Activated CD4-positive, alpha-beta T cell treated with anti-CD3 and anti-CD28 coated beads, Interleukin-2, amount 10 ng/mL, durations not matched to agents 24 days and 14 days (primary cell): Measurements from ENCODE around the gene STUM. TPM values are rescaled to one million over a fixed set of nuclear protein-coding genes. Genes with fewer than 3 reads are reported as not detected.

Experiments used
- DNase-seq: peaks from one replicate; pipeline ENCODE4 v3.0.0; 2022
- H3K27ac Mint-ChIP-seq: one replicate; pipeline ENCODE4 v1.8.0; 2022; ENCODE audit warnings: mild to moderate bottlenecking, mixed read lengths
- H3K27me3 Mint-ChIP-seq: one replicate; pipeline ENCODE4 v1.8.0; 2022; ENCODE audit warnings: mixed read lengths
- H3K36me3 Mint-ChIP-seq: one replicate; pipeline ENCODE4 v1.8.0; 2022; ENCODE audit warnings: low read depth, mild to moderate bottlenecking, mixed read lengths
- H3K4me1 Mint-ChIP-seq: one replicate; pipeline ENCODE4 v1.8.0; 2021; ENCODE audit warnings: mixed read lengths
- H3K4me3 Mint-ChIP-seq: one replicate; pipeline ENCODE4 v1.8.0; 2022; ENCODE audit warnings: mild to moderate bottlenecking, moderate library complexity, mixed read lengths
- H3K9me3 Mint-ChIP-seq: one replicate; pipeline ENCODE4 v1.8.0; 2021; ENCODE audit warnings: mixed read lengths
- intact Hi-C: fragments of 100-400 bp; cut with micrococcal nuclease; formaldehyde crosslinking; loops from one replicate; pipeline ENCODE4 v1.15.1; 2023
- total RNA-seq: library from RNA; stranded (reverse); gene quantifications from 2 replicates; pipeline ENCODE4 v1.2.3, GENCODE V29; 2022

Gene STUM
- total RNA-seq, 1 donor from 2014 or later = not detected

DNA sequence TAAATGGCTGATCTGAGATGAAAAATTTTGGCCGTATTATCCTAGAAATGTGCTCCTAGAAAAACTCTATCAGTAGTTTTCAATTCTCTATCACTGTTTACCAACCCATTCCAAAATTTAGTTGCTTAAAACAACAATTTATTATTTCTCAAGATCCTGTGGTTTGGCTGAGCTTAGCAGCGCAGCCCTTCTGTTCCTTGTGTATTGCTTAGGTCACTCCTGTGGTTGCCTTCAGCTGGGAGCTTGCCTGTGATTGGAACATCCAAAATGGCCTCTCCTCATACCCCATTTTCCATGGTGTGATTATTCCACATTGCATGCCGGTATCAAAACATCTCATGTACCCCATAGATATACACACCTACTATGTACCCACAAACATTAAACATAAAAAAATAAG is 22.8 kb upstream of the STUM start:
- H3K4me3 Mint-ChIP-seq = no peak overlapping the region
- no peaks in the 10 kb centered on the region for H3K36me3 Mint-ChIP-seq
- H3K4me1 Mint-ChIP-seq = no peaks in the 10 kb centered on the region
- intact Hi-C loops = no loop called here
- DNase-seq = no peak
- H3K27ac Mint-ChIP-seq = no peak overlapping the region
- peaks cover 9% of the 10 kb centered on the region for H3K27me3 Mint-ChIP-seq
- no peaks in the 10 kb centered on the region for H3K9me3 Mint-ChIP-seq

DNA sequence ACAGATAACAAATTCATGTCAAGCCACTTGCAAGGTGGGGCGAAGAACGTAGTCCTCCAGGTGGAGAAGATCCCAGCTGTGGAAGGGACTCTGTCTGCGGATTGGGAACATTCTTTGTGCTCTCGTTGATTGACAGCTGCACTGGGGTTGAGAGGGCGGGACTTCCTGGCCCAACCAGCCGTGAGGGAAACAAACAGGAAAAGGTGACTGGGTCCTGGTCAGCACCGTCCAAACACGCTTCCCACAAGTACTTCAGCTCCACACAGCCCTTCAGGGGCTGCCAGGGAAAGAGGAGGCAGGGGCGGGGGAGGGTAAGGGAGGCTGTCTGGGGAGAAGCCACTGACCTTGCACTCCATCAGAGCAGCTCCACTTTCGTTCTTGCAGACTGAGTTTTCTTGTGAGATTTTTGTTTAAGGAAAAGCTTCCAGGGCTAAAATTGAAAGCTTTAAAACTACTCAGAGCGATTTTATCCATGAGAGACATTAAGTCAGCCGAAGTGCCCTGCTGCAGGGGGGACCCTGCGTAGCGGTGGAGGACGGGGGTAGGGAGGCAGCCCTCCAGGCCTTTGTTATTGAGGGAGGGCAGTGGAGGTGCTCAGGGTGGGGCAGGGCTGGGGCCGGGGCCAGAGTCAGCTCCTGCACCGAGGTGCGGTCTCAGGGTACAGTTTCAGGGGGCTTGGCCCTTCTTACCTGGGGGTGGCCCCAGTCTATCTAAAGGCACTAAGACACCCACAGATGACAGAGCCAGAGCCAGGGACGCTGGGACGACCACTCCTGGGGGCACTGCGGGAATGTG is 21.6 kb upstream of the STUM start:
- intact Hi-C loops = no loop called here
- Mint-ChIP-seq H3K9me3 (no peaks in the 10 kb centered on the region), H3K27ac (no peak overlapping the region), H3K36me3 (no peaks in the 10 kb centered on the region), H3K4me3 (no peak overlapping the region), H3K4me1 (no peaks in the 10 kb centered on the region), H3K27me3 (peaks cover 15% of the 10 kb centered on the region)
- no peak for DNase-seq

DNA sequence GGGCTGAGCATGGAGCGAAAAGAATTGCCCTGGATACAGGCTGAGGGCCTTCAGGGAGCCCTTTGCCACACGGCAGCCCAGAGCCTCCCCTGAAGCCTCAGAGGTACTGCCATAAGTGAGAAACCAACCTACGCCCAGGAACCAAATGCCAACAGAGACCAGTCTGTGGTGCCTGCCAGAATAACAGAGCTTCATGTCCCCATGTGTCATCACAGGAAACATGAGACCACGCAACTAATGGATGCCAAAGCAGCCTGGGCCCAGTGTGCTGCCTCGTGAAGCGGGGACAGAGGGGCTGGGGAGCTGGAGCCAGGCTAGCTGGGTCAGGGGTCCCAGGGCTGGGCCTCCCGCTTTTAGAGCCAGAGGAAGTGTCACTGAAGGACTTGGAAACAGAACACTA is 18.7 kb upstream of the STUM start:
- DNase-seq = no peak
- Mint-ChIP-seq H3K27me3 (peaks cover 7% of the 10 kb centered on the region), H3K4me3 (no peak overlapping the region), H3K27ac (no peak overlapping the region), H3K9me3 (no peaks in the 10 kb centered on the region), H3K4me1 (no peaks in the 10 kb centered on the region), H3K36me3 (no peaks in the 10 kb centered on the region)
- intact Hi-C loops = no loop called here

- no peak for DNase-seq
- Mint-ChIP-seq H3K4me1 (no peaks in the 10 kb centered on the region), H3K27ac (no peak overlapping the region), H3K4me3 (no peak overlapping the region), H3K36me3 (no peaks in the 10 kb centered on the region), H3K27me3 (peaks cover 5% of the 10 kb centered on the region), H3K9me3 (no peaks in the 10 kb centered on the region)
- intact Hi-C loops = no loop called here
Observed at GRCh38 chr1:226530591-226530990, 18.0 kb upstream of the STUM start.

GRCh38 chr1:226531360-226532093 is 17.0 kb upstream of the STUM start:
- no peak for DNase-seq
- Mint-ChIP-seq H3K4me3 (no peak overlapping the region), H3K4me1 (no peaks in the 10 kb centered on the region), H3K27ac (no peak overlapping the region), H3K27me3 (peaks cover 5% of the 10 kb centered on the region), H3K9me3 (no peaks in the 10 kb centered on the region), H3K36me3 (no peaks in the 10 kb centered on the region)
- intact Hi-C loops = no loop called here

GRCh38 chr1:226532553-226532952 is 16.0 kb upstream of the STUM start:
- Mint-ChIP-seq H3K27ac (no peak overlapping the region), H3K9me3 (no peaks in the 10 kb centered on the region), H3K27me3 (peaks cover 5% of the 10 kb centered on the region), H3K36me3 (no peaks in the 10 kb centered on the region), H3K4me3 (no peak overlapping the region), H3K4me1 (no peaks in the 10 kb centered on the region)
- intact Hi-C loops = no loop called here
- DNase-seq = no peak

- H3K27ac Mint-ChIP-seq = no peak overlapping the region
- H3K4me1 Mint-ChIP-seq = no peaks in the 10 kb centered on the region
- H3K4me3 Mint-ChIP-seq = no peak overlapping the region
- intact Hi-C loops = no loop called here
- H3K36me3 Mint-ChIP-seq = no peaks in the 10 kb centered on the region
- H3K27me3 Mint-ChIP-seq = peaks cover 5% of the 10 kb centered on the region
- H3K9me3 Mint-ChIP-seq = no peaks in the 10 kb centered on the region
- no peak for DNase-seq
Observed at GRCh38 chr1:226533220-226533619, 15.3 kb upstream of the STUM start.

DNA sequence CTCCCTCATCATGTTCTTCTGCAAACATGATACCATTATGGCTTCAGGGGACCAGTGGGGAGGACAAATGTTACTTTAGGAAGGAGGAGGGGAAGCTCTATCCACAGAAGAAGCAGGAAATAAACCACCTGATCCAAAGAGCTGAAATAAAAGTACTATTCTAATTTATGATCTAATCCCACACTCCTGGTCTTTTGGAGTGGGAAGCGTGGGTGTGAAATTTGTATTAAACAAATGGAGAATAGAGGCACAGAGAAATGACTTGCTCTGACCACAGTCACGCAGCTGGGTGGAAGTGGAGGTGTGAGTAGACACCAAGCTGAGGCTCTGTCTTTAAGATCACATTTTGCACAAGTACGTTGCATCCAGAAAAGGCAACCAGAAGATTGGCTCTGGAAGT is 14.5 kb upstream of the STUM start:
- no peak overlapping the region for H3K4me3 Mint-ChIP-seq
- no peaks in the 10 kb centered on the region for H3K9me3 Mint-ChIP-seq
- no peaks in the 10 kb centered on the region for H3K36me3 Mint-ChIP-seq
- H3K27me3 Mint-ChIP-seq = peaks cover 10% of the 10 kb centered on the region
- no peaks in the 10 kb centered on the region for H3K4me1 Mint-ChIP-seq
- no peak overlapping the region for H3K27ac Mint-ChIP-seq
- intact Hi-C loops = no loop called here
- no peak for DNase-seq

DNA sequence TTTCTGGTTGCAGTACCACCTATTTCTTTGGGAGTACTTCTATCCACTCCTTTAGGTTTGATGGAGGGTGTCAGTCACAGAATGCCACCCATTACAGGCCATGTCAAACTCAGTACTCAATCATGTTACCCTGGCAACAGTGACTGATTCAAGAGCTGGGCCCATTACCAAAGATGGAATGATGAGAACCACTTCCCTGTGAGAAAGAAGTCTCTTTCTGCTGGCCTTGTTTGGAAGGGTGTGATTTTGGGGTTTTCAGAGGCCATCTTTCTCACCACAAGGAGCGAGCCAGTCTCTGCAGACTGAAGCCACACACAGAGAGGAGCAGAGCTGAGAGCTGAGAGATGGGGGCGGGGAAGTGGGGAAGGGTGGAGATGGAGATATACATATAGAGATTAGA is 13.9 kb upstream of the STUM start:
- Mint-ChIP-seq H3K36me3 (no peaks in the 10 kb centered on the region), H3K4me3 (no peak overlapping the region), H3K9me3 (no peaks in the 10 kb centered on the region), H3K27ac (no peak overlapping the region), H3K4me1 (no peaks in the 10 kb centered on the region), H3K27me3 (peaks cover 10% of the 10 kb centered on the region)
- intact Hi-C loops = no loop called here
- no peak for DNase-seq

DNA sequence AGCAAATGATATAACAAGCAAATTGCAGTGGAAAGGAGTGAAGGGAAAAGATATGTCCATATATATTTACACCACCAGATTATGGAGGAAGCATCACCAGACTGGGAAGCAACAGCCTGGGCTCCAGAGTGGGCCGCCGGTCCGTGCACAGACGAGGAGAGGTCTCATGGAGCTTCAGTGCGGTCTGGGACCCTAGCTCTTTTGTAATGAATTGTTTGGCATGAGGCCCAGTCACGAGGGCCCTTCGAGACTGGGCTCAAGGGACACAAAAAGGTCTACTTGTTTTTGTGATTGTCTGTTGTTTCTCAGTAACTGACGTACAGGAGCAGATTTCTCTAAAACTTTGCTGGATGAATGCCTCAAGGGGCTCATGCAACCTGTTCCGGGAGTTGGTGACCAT is 12.9 kb upstream of the STUM start:
- Mint-ChIP-seq H3K27me3 (peaks cover 10% of the 10 kb centered on the region), H3K27ac (no peak overlapping the region), H3K36me3 (no peaks in the 10 kb centered on the region), H3K4me1 (no peaks in the 10 kb centered on the region), H3K4me3 (no peak overlapping the region), H3K9me3 (no peaks in the 10 kb centered on the region)
- no peak for DNase-seq
- intact Hi-C loops = no loop called here

- intact Hi-C loops = loop anchor here (10.0 kb wide), 1 partner anchor 194 kb away; the partner anchor contains the start of gene ITPKB
- Mint-ChIP-seq H3K27me3 (peaks cover 20% of the 10 kb centered on the region), H3K27ac (no peak overlapping the region), H3K36me3 (no peaks in the 10 kb centered on the region), H3K4me1 (no peaks in the 10 kb centered on the region), H3K4me3 (no peak overlapping the region), H3K9me3 (no peaks in the 10 kb centered on the region)
- no peak for DNase-seq
Observed at GRCh38 chr1:226541231-226541630, 7.3 kb upstream of the STUM start.

- peaks cover 27% of the 10 kb centered on the region for H3K27me3 Mint-ChIP-seq
- no peaks in the 10 kb centered on the region for H3K4me1 Mint-ChIP-seq
- no peaks in the 10 kb centered on the region for H3K9me3 Mint-ChIP-seq
- H3K36me3 Mint-ChIP-seq = no peaks in the 10 kb centered on the region
- DNase-seq = no peak
- H3K4me3 Mint-ChIP-seq = no peak overlapping the region
- no peak overlapping the region for H3K27ac Mint-ChIP-seq
- intact Hi-C loops = loop anchor here (10.0 kb wide), 1 partner anchor 193 kb away; the partner anchor contains the start of gene ITPKB
Observed at GRCh38 chr1:226541631-226542622, 6.6 kb upstream of the STUM start.

GRCh38 chr1:226542623-226543103 is 5.9 kb upstream of the STUM start:
- intact Hi-C loops = loop anchor here (10.0 kb wide), 1 partner anchor 192 kb away; the partner anchor contains the start of gene ITPKB
- no peak for DNase-seq
- Mint-ChIP-seq H3K36me3 (no peaks in the 10 kb centered on the region), H3K4me1 (peaks cover 1% of the 10 kb centered on the region), H3K27me3 (peaks cover 32% of the 10 kb centered on the region), H3K27ac (no peak overlapping the region), H3K9me3 (no peaks in the 10 kb centered on the region), H3K4me3 (no peak overlapping the region)
